GM23338 (cell line): ENCODE data around the gene IFT52.

ENCODE experiments used
- CREB1 ChIP-seq: fragments of 250-450 bp; sonication (Bioruptor Pico); IDR thresholded peaks from 2 replicates; pipeline ENCODE4 v1.5.0; 2020; ENCODE audit warnings: low read depth, mild to moderate bottlenecking, moderate library complexity
- EZH2 ChIP-seq: fragments of 200-600 bp; sonication (generic); IDR thresholded peaks from one replicate; pipeline ENCODE4 v1.8.0; 2017; ENCODE audit warnings: antibody characterized with exemption, mild to moderate bottlenecking, low read depth; ENCODE audit not compliant: unreplicated experiment
- POLR2AphosphoS5 ChIP-seq: IDR thresholded peaks from 2 replicates; pipeline ENCODE4 v1.6.1; 2016; ENCODE audit warnings: antibody characterized with exemption, low read depth
- STAT1 ChIP-seq: IDR thresholded peaks from one replicate; pipeline ENCODE4 v1.6.1; 2016; ENCODE audit warnings: antibody characterized with exemption; ENCODE audit not compliant: unreplicated experiment
- ZNF114 ChIP-seq: fragments of 250-450 bp; sonication (Bioruptor Pico); IDR thresholded peaks from 2 replicates; pipeline ENCODE4 v1.5.0; 2020; ENCODE audit warnings: mild to moderate bottlenecking, moderate library complexity
- TF ChIP-seq, protein P1 (sequence below), 2 experiments: fragments of 200-600 bp in 1 of 2; sonication (generic) in 1 of 2; conservative IDR thresholded peaks; 2 replicates each; pipeline versions ENCODE4 v1.5.1 to v1.6.1; 2016 to 2017; ENCODE audit warnings: antibody characterized with exemption in 2 of 2, low read depth in 2 of 2, mild to moderate bottlenecking in 2 of 2, moderate library complexity in 1 of 2
- TF ChIP-seq, protein P2 (sequence below): IDR thresholded peaks from 2 replicates; pipeline ENCODE4 v1.6.1; 2016; ENCODE audit warnings: antibody characterized with exemption
- TF ChIP-seq, protein P3 (sequence below): IDR thresholded peaks from one replicate; pipeline ENCODE4 v1.6.1; 2018; ENCODE audit warnings: antibody characterized with exemption; ENCODE audit not compliant: unreplicated experiment

DNA sequence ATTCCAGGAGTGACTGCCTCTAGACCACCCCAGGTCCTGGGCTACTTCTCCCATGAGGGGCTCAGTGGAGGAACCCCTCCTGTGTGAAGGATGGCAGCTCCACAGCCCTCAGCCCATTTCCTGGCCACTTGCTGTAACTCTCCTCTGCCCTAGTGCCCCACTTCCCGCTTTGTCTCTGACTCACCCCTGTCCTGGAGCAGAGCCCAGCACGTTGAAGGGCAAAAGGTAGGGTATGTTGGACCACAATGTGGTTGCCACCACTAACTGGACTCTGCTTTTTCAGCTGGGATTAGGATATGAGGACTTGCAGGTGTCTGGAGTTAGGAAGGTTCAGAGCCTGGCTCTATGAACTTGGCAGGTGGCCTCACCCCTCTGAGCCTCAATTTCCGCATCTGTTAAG, 78.6 kb downstream of the IFT52 start:
- TF ChIP-seq POLR2AphosphoS5, result no peak
- TF ChIP-seq, protein P1, sequence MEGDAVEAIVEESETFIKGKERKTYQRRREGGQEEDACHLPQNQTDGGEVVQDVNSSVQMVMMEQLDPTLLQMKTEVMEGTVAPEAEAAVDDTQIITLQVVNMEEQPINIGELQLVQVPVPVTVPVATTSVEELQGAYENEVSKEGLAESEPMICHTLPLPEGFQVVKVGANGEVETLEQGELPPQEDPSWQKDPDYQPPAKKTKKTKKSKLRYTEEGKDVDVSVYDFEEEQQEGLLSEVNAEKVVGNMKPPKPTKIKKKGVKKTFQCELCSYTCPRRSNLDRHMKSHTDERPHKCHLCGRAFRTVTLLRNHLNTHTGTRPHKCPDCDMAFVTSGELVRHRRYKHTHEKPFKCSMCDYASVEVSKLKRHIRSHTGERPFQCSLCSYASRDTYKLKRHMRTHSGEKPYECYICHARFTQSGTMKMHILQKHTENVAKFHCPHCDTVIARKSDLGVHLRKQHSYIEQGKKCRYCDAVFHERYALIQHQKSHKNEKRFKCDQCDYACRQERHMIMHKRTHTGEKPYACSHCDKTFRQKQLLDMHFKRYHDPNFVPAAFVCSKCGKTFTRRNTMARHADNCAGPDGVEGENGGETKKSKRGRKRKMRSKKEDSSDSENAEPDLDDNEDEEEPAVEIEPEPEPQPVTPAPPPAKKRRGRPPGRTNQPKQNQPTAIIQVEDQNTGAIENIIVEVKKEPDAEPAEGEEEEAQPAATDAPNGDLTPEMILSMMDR (conservative IDR thresholded peaks at IDR 0.05; ENCODE audit: low read depth in 2 of 2), result no peak
- no peak for TF ChIP-seq CREB1
- TF ChIP-seq EZH2, result no peak
- TF ChIP-seq, protein P2, sequence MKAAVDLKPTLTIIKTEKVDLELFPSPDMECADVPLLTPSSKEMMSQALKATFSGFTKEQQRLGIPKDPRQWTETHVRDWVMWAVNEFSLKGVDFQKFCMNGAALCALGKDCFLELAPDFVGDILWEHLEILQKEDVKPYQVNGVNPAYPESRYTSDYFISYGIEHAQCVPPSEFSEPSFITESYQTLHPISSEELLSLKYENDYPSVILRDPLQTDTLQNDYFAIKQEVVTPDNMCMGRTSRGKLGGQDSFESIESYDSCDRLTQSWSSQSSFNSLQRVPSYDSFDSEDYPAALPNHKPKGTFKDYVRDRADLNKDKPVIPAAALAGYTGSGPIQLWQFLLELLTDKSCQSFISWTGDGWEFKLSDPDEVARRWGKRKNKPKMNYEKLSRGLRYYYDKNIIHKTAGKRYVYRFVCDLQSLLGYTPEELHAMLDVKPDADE, result no peak
- no peak for TF ChIP-seq ZNF114 (CRISPR knock-in tag)
- no peak for TF ChIP-seq STAT1
- TF ChIP-seq, protein P3, sequence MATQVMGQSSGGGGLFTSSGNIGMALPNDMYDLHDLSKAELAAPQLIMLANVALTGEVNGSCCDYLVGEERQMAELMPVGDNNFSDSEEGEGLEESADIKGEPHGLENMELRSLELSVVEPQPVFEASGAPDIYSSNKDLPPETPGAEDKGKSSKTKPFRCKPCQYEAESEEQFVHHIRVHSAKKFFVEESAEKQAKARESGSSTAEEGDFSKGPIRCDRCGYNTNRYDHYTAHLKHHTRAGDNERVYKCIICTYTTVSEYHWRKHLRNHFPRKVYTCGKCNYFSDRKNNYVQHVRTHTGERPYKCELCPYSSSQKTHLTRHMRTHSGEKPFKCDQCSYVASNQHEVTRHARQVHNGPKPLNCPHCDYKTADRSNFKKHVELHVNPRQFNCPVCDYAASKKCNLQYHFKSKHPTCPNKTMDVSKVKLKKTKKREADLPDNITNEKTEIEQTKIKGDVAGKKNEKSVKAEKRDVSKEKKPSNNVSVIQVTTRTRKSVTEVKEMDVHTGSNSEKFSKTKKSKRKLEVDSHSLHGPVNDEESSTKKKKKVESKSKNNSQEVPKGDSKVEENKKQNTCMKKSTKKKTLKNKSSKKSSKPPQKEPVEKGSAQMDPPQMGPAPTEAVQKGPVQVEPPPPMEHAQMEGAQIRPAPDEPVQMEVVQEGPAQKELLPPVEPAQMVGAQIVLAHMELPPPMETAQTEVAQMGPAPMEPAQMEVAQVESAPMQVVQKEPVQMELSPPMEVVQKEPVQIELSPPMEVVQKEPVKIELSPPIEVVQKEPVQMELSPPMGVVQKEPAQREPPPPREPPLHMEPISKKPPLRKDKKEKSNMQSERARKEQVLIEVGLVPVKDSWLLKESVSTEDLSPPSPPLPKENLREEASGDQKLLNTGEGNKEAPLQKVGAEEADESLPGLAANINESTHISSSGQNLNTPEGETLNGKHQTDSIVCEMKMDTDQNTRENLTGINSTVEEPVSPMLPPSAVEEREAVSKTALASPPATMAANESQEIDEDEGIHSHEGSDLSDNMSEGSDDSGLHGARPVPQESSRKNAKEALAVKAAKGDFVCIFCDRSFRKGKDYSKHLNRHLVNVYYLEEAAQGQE, result no peak
